BE2C (cell line): ENCODE results near the gene RASSF9.

Source experiments
- DNase-seq: peaks from one replicate; pipeline ENCODE4 v3.0.0-alpha.2; 2020
- H3K27me3 ChIP-seq: fragments of 250-450 bp; sonication (Bioruptor Pico); 2 replicates; pipeline ENCODE4 v1.5.1; 2020; ENCODE audit warnings: mild to moderate bottlenecking
- H3K36me3 ChIP-seq: fragments of 250-450 bp; sonication (Bioruptor Pico); 2 replicates; pipeline ENCODE4 v1.5.1; 2020; ENCODE audit warnings: mild to moderate bottlenecking
- H3K4me1 ChIP-seq: fragments of 250-450 bp; sonication (Bioruptor Pico); 2 replicates; pipeline ENCODE4 v1.5.1; 2020
- H3K4me3 ChIP-seq: 2 replicates; pipeline ENCODE4 v1.5.1; 2011; ENCODE audit warnings: low read depth, low read length
- H3K9me3 ChIP-seq: fragments of 250-450 bp; sonication (Bioruptor Pico); 2 replicates; pipeline ENCODE4 v1.5.1; 2020
- TF ChIP-seq, protein P1 (sequence below): IDR thresholded peaks from 2 replicates; pipeline ENCODE4 v1.5.1; 2012; ENCODE audit warnings: mild to moderate bottlenecking, low read depth, low read length

Gene RASSF9

DNA sequence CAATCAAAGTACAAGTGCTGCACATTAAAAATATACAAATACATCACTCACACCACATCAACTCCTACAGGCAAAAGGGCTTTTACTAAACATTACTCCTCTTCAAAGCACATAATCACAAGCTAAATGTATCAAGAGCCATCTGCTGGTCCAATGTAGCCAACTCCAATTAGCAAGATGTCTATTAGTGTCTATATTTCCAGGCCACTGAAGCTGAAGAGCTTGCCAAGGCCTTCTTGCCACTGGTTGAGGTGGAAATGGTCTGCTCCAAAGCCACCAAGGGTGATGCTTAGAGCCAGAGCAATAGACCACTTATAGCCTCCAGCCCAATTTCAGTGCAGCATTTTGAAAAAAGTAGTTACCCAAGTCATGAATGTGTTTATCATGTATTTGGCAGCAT lies 54.4 kb downstream of the RASSF9 start:
- no peaks in the 10 kb centered on the region for H3K4me1 ChIP-seq
- peaks cover 17% of the 10 kb centered on the region for H3K27me3 ChIP-seq
- TF ChIP-seq, protein P1, sequence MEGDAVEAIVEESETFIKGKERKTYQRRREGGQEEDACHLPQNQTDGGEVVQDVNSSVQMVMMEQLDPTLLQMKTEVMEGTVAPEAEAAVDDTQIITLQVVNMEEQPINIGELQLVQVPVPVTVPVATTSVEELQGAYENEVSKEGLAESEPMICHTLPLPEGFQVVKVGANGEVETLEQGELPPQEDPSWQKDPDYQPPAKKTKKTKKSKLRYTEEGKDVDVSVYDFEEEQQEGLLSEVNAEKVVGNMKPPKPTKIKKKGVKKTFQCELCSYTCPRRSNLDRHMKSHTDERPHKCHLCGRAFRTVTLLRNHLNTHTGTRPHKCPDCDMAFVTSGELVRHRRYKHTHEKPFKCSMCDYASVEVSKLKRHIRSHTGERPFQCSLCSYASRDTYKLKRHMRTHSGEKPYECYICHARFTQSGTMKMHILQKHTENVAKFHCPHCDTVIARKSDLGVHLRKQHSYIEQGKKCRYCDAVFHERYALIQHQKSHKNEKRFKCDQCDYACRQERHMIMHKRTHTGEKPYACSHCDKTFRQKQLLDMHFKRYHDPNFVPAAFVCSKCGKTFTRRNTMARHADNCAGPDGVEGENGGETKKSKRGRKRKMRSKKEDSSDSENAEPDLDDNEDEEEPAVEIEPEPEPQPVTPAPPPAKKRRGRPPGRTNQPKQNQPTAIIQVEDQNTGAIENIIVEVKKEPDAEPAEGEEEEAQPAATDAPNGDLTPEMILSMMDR: no peak
- no peaks in the 10 kb centered on the region for H3K9me3 ChIP-seq
- DNase-seq: no peak
- H3K36me3 ChIP-seq: no peaks in the 10 kb centered on the region
- H3K4me3 ChIP-seq: no peak overlapping the region

DNA sequence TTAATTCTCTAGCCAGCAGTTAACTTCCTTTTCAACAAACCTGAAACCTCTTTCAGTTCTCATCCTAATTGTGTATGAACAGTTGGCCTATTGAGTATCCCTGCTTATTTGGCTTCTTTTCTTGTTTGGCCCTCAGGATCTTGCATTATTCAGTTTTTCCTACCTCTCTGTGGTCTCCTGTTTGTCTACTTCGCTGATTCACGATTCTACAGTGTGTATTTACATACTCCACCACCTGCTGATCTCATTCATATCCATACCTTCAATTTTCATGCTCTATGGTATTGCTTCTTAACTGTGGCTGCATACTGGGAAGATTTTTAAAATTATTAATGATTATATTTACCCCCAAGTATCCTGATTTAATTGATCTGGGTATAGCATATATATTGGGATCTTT lies 56.4 kb downstream of the RASSF9 start:
- DNase-seq: no peak
- Histone ChIP-seq H3K27me3 (peaks cover 22% of the 10 kb centered on the region), H3K4me1 (no peaks in the 10 kb centered on the region), H3K4me3 (no peak overlapping the region), H3K9me3 (no peaks in the 10 kb centered on the region), H3K36me3 (no peaks in the 10 kb centered on the region)
- TF ChIP-seq, protein P1: no peak

DNA sequence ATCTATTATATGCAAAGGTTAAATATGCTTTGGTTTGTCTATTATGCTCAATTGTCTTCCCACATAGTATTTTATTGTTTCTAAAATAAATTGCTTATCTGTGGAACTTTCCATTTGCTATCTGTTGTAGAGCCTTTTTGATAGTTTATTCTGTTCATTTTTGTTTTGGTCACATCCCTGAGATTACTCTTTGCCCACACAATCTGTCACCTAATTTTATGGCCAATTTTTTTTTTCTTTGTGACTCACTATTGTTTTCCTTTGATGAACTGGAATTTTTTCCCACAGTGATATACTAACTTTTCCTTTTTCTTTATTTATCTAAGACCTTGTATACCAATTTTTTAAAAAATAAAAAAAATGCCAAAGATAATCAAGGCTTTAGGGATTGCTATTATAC lies 61.1 kb downstream of the RASSF9 start:
- no peaks in the 10 kb centered on the region for H3K4me1 ChIP-seq
- H3K4me3 ChIP-seq: no peak overlapping the region
- no peak for DNase-seq
- H3K9me3 ChIP-seq: no peaks in the 10 kb centered on the region
- H3K36me3 ChIP-seq: no peaks in the 10 kb centered on the region
- TF ChIP-seq, protein P1: no peak
- H3K27me3 ChIP-seq: peaks cover 28% of the 10 kb centered on the region

DNA sequence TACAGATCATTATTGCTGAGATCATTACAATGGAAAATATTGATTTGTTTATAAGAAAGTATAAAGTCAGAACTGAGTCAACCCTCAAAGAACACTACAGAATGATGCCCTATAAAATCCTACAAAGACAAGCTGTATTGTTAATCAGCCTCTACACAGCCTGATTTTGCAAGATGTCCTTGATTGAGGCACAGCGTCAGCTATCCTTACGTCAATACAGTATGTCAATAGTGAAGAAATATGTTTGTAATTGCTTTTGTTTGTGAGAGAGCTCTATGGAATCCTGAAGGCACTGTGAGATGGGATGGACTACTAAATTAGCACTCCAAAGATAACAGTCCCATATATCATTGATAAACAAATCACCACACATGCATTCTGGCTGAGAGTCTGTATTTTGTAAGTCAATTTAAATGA lies 70.7 kb downstream of the RASSF9 start:
- Histone ChIP-seq H3K27me3 (no peaks in the 10 kb centered on the region), H3K4me1 (no peaks in the 10 kb centered on the region), H3K9me3 (no peaks in the 10 kb centered on the region), H3K4me3 (no peak overlapping the region), H3K36me3 (no peaks in the 10 kb centered on the region)
- TF ChIP-seq, protein P1: no peak
- DNase-seq: no peak

DNA sequence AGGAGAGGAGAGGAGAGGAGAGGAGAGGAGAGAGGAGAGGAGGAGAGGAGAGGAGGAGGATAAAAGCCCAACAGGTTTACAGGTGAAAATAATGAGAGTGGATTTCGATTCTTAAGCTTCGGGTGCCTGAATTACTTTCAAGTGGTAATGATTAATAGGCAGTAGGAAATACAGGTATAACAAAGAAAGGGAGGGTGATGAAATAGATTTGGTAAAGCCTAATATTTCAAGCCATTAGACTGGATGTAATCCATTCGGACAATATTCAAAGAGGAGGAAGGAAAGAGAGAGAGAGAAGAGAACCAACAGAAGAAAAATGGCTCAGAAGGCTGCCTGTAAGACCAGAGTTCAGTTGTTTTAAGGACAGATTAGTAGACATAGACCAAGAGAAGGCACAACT lies 76.6 kb downstream of the RASSF9 start:
- no peak for DNase-seq
- Histone ChIP-seq H3K4me1 (no peaks in the 10 kb centered on the region), H3K27me3 (no peaks in the 10 kb centered on the region)

DNA sequence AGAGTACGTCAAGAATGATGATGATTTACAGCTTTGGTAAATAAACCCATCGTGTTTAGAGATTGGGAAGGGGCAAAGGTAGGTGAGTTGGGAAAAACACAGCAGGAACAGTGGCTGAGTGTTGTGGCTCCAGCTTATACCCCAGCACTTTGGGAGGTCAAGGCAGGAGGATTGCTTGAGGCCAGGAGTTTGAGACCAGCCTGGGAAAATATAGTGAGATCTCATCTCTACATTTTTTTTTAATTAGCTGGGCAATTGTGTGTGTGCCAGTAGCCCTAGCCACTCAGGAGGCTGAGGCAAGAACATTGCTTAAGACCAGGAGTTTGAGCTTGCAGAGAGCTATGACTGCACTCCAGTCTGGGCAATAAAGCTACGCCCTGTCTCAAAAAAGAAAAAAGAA lies 77.1 kb downstream of the RASSF9 start:
- H3K27me3 ChIP-seq: no peaks in the 10 kb centered on the region
- TF ChIP-seq, protein P1: no peak

More for the DNA sequence above, 76.6 kb downstream of the RASSF9 start:
- Histone ChIP-seq H3K36me3 (no peaks in the 10 kb centered on the region), H3K9me3 (no peaks in the 10 kb centered on the region), H3K4me3 (no peak overlapping the region)
- TF ChIP-seq, protein P1: no peak

More for the DNA sequence above, 77.1 kb downstream of the RASSF9 start:
- no peaks in the 10 kb centered on the region for H3K9me3 ChIP-seq
- no peak for DNase-seq
- H3K4me1 ChIP-seq: no peaks in the 10 kb centered on the region
- H3K4me3 ChIP-seq: no peak overlapping the region
- no peaks in the 10 kb centered on the region for H3K36me3 ChIP-seq
